A673 (cell line): Measurements from ENCODE around the gene LYZL6. TPM values are rescaled to one million over a fixed set of nuclear protein-coding genes. Genes with fewer than 3 reads are reported as not detected.

ENCODE experiments used
- BruUV-seq: library from RNA; stranded (reverse); fragments of 400-500 nt; replicated peaks from 2 replicates; lab custom pipeline; 2021; lab: Mats Ljungman, UMichigan
- CTCF ChIA-PET: fragments of 300-600 bp; sonication (Branson Sonifier 250); formaldehyde crosslinking; loops from one replicate; lab custom pipeline; 2022; ENCODE audit warnings: antibody characterized with exemption; lab: Charles Lee
- POLR2A ChIA-PET: fragments of 300-600 bp; sonication (Branson Sonifier 250); formaldehyde crosslinking; loops from one replicate; lab custom pipeline; 2022; ENCODE audit warnings: antibody characterized with exemption; ENCODE audit not compliant: low non-redundant PET; lab: Charles Lee
- DNase-seq: peaks from one replicate; pipeline ENCODE4 v3.0.0-alpha.2; 2015; ENCODE audit warnings: low spot score
- H3K27ac ChIP-seq: fragments of 200-600 bp; sonication (generic); 2 replicates; pipeline ENCODE4 v1.5.1; 2016; ENCODE audit warnings: mixed run types, low read depth, mild to moderate bottlenecking, mixed read lengths, antibody characterized with exemption, low read length; ENCODE audit not compliant: poor library complexity, severe bottlenecking
- H3K27me3 ChIP-seq: fragments of 200-600 bp; sonication (generic); replicated peaks from 2 replicates; pipeline ENCODE4 v1.6.1; 2017; ENCODE audit warnings: mixed run types, low read depth, mild to moderate bottlenecking, mixed read lengths, antibody characterized with exemption, low read length; ENCODE audit not compliant: insufficient read depth, poor library complexity
- H3K36me3 ChIP-seq: fragments of 200-600 bp; sonication (generic); 2 replicates; pipeline ENCODE4 v1.6.1; 2016; ENCODE audit warnings: mixed run types, mild to moderate bottlenecking, mixed read lengths, antibody characterized with exemption, low read length; ENCODE audit not compliant: insufficient read depth, poor library complexity, severe bottlenecking
- H3K4me1 ChIP-seq: fragments of 200-600 bp; sonication (generic); 2 replicates; pipeline ENCODE4 v1.6.1; 2017; ENCODE audit warnings: mixed run types, mild to moderate bottlenecking, mixed read lengths, antibody characterized with exemption, low read length; ENCODE audit not compliant: insufficient read depth, poor library complexity, severe bottlenecking
- H3K4me3 ChIP-seq: fragments of 200-600 bp; sonication (generic); 2 replicates; pipeline ENCODE4 v1.5.1; 2016; ENCODE audit warnings: low read depth, mixed run types, mild to moderate bottlenecking, mixed read lengths, low read length; ENCODE audit not compliant: poor library complexity, severe bottlenecking
- H3K9me3 ChIP-seq: fragments of 200-600 bp; sonication (generic); 2 replicates; pipeline ENCODE4 v1.6.1; 2016; ENCODE audit warnings: mixed run types, low read depth, mild to moderate bottlenecking, mixed read lengths, antibody characterized with exemption, low read length; ENCODE audit not compliant: poor library complexity, severe bottlenecking
- EZH2 ChIP-seq: fragments of 200-600 bp; sonication (generic); IDR thresholded peaks from 2 replicates; pipeline ENCODE4 v1.6.1; 2017; ENCODE audit warnings: borderline replicate concordance, low read depth, mild to moderate bottlenecking, mixed read lengths, antibody characterized with exemption, low read length; ENCODE audit not compliant: poor library complexity, severe bottlenecking
- intact Hi-C: fragments of 100-400 bp; cut with micrococcal nuclease; formaldehyde crosslinking; loops from one replicate; pipeline ENCODE4 v1.10.0; 2022; ENCODE audit not compliant: unreplicated experiment
- total RNA-seq: library from RNA; stranded (reverse); gene quantifications from 2 replicates; pipeline ENCODE4 v1.2.3, GENCODE V29; 2021
- TF ChIP-seq, protein P1 (sequence below): fragments of 300-800, 200-600 bp; sonication (generic); conservative IDR thresholded peaks from 2 replicates; pipeline ENCODE4 v1.5.1; 2017; ENCODE audit warnings: low read depth, mild to moderate bottlenecking, antibody characterized with exemption, low read length, moderate library complexity, mixed read lengths

The LYZL6 gene
- total RNA-seq, 1 experiment from 2014 or later, result not detected

GRCh38 chr17:35906191-35906925, 37.2 kb downstream of the LYZL6 start:
- Histone ChIP-seq H3K27me3 (no peaks in the 10 kb centered on the region), H3K4me1 (no peaks in the 10 kb centered on the region), H3K27ac (no peak overlapping the region), H3K36me3 (no peaks in the 10 kb centered on the region), H3K9me3 (no peaks in the 10 kb centered on the region), H3K4me3 (no peak overlapping the region)
- TF ChIP-seq EZH2, result no peak
- TF ChIP-seq, protein P1, sequence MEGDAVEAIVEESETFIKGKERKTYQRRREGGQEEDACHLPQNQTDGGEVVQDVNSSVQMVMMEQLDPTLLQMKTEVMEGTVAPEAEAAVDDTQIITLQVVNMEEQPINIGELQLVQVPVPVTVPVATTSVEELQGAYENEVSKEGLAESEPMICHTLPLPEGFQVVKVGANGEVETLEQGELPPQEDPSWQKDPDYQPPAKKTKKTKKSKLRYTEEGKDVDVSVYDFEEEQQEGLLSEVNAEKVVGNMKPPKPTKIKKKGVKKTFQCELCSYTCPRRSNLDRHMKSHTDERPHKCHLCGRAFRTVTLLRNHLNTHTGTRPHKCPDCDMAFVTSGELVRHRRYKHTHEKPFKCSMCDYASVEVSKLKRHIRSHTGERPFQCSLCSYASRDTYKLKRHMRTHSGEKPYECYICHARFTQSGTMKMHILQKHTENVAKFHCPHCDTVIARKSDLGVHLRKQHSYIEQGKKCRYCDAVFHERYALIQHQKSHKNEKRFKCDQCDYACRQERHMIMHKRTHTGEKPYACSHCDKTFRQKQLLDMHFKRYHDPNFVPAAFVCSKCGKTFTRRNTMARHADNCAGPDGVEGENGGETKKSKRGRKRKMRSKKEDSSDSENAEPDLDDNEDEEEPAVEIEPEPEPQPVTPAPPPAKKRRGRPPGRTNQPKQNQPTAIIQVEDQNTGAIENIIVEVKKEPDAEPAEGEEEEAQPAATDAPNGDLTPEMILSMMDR, result no peak
- no peak for DNase-seq
- intact Hi-C loops, result no loop called here
- BruUV-seq, result no TSS peak
- ChIA-PET POLR2A (no interaction called here), CTCF (no interaction called here)

DNA sequence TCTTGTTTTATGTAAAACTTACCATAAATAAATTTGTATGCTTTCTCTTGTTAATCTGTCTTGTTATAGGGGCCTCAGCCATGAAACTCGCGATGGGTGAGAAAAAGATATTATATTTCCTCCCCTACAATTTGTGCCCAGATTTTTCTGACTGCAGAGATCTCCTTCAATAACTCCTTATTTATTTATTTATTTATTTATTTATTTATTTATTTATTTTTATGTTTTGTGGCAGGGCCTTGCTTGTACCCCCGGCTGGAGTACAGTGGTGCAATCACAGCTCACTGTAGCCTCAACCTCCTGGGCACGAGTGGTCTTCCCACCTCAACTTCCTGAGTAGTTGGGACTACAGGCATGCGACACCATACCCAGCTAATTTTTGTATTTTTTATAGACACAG, 40.1 kb downstream of the LYZL6 start:
- no peak overlapping the region for H3K4me3 ChIP-seq
- no peak for TF ChIP-seq EZH2
- TF ChIP-seq, protein P1, result no peak
- ChIA-PET POLR2A (no interaction called here), CTCF (no interaction called here)
- intact Hi-C loops, result no loop called here
- no peaks in the 10 kb centered on the region for H3K27me3 ChIP-seq
- H3K36me3 ChIP-seq, result no peaks in the 10 kb centered on the region
- DNase-seq, result no peak
- H3K9me3 ChIP-seq, result no peaks in the 10 kb centered on the region
- no peaks in the 10 kb centered on the region for H3K4me1 ChIP-seq
- H3K27ac ChIP-seq, result no peak overlapping the region
- no TSS peak for BruUV-seq

DNA sequence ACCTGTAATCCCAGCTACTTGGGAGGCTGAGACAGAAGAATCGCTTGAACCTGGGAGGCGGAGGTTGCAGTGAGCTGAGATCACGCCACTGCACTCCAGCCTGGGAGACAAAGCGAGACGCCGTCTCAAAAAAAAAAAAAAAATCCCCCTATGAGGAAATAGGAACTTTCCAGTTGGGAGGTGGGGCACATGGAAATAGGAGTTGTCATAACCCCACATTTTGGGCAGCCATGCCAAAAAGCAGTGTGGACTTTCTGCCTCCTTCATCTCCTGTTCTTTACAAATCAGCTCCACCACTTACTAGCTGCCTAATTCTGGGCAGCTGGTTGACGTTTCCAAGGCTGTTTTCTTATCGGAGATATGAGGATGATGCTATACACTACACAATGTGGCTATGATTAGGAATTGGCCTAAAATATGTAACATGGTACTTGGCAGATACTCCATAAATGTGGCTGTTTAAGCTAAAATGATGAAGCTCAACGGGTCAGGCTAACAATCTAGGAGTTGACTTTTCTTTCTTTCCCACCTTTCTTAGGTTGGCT, 41.8 kb downstream of the LYZL6 start:
- Histone ChIP-seq H3K27ac (no peak overlapping the region), H3K4me1 (no peaks in the 10 kb centered on the region), H3K36me3 (no peaks in the 10 kb centered on the region), H3K4me3 (no peak overlapping the region), H3K27me3 (no peaks in the 10 kb centered on the region), H3K9me3 (no peaks in the 10 kb centered on the region)
- CTCF ChIA-PET, result no interaction called here
- POLR2A ChIA-PET, result no interaction called here
- TF ChIP-seq EZH2, result no peak
- TF ChIP-seq, protein P1, result no peak
- intact Hi-C loops, result no loop called here
- no TSS peak for BruUV-seq
- no peak for DNase-seq
